ENCODE data around the gene RFX2. TPM values are rescaled to one million over a fixed set of nuclear protein-coding genes. Genes with fewer than 3 reads are reported as not detected.

The RFX2 gene
- total and polyA plus RNA-seq, 9 of the 15 experiments (the other 6 are each of a cell fraction or from before 2014, with no cell fraction given), result 3.6 to 18.7 (median 8.7) TPM

Other genes with a start within 250 kb of the RFX2 start
Only the 7 nearest of the 8 such genes appear.
- gene NDUFA11, start 206.7 kb downstream of the RFX2 start, total RNA-seq (2014; rRNA removed), result 367 and 490 TPM in 2 replicates
- 42.7 and 63.3 TPM in 2 replicates for gene NDUFA11, start 206.7 kb downstream of the RFX2 start, total RNA-seq (2014; rRNA removed; fragmentation: Illumina TruSeq; extraction: Trizol)
- gene NDUFA11, start 206.7 kb downstream of the RFX2 start, total RNA-seq (2015; rRNA removed; fragmentation: Illumina TruSeq; extraction: Trizol), result 268 and 274 TPM in 2 replicates
- gene NDUFA11, start 206.7 kb downstream of the RFX2 start, total RNA-seq (2021), result 335 and 348 TPM in 2 replicates
- 84.9 and 133 TPM in 2 replicates for gene NDUFA11, start 206.7 kb downstream of the RFX2 start, polyA plus RNA-seq (2011; rRNA removed)
- gene NDUFA11, start 206.7 kb downstream of the RFX2 start, polyA plus RNA-seq (2014; fragmentation: Illumina TruSeq; extraction: Trizol), result 307 and 475 TPM in 2 replicates
- gene NDUFA11, start 206.7 kb downstream of the RFX2 start, polyA plus RNA-seq (2014; fragmentation: Nextera tagmentation; extraction: Ambion mirVana), result 100 to 1,000 TPM; 212 to 249 TPM
- 321 and 486 TPM in 2 replicates for gene NDUFA11, start 206.7 kb downstream of the RFX2 start, polyA plus RNA-seq (2014; rRNA removed)
- gene VMAC, start 205.6 kb downstream of the RFX2 start, total RNA-seq (2014; rRNA removed), result 1.9 and 3.1 TPM in 2 replicates
- gene VMAC, start 205.6 kb downstream of the RFX2 start, total RNA-seq (2014; rRNA removed; fragmentation: Illumina TruSeq; extraction: Trizol), result 0.89 and 1.1 TPM in 2 replicates
- gene VMAC, start 205.6 kb downstream of the RFX2 start, total RNA-seq (2015; rRNA removed; fragmentation: Illumina TruSeq; extraction: Trizol), result 0.76 and 1.1 TPM in 2 replicates
- 2.1 and 2.3 TPM in 2 replicates for gene VMAC, start 205.6 kb downstream of the RFX2 start, total RNA-seq (2021)
- 1.0 and 1.9 TPM in 2 replicates for gene VMAC, start 205.6 kb downstream of the RFX2 start, polyA plus RNA-seq (2011; rRNA removed)
- gene VMAC, start 205.6 kb downstream of the RFX2 start, polyA plus RNA-seq (2014; fragmentation: Illumina TruSeq; extraction: Trizol), result 0.86 and 1.3 TPM in 2 replicates
- under 1 TPM; 0.03 to 0.06 TPM for gene VMAC, start 205.6 kb downstream of the RFX2 start, polyA plus RNA-seq (2014; fragmentation: Nextera tagmentation; extraction: Ambion mirVana)
- gene VMAC, start 205.6 kb downstream of the RFX2 start, polyA plus RNA-seq (2014; rRNA removed), result 1.9 and 3.4 TPM in 2 replicates
- 2.4 and 4.0 TPM in 2 replicates for gene CAPS, start 196.2 kb downstream of the RFX2 start, total RNA-seq (2014; rRNA removed)
- 0.61 and 0.62 TPM in 2 replicates for gene CAPS, start 196.2 kb downstream of the RFX2 start, total RNA-seq (2014; rRNA removed; fragmentation: Illumina TruSeq; extraction: Trizol)
- gene CAPS, start 196.2 kb downstream of the RFX2 start, total RNA-seq (2015; rRNA removed; fragmentation: Illumina TruSeq; extraction: Trizol), result 0.91 and 1.7 TPM in 2 replicates
- gene CAPS, start 196.2 kb downstream of the RFX2 start, total RNA-seq (2021), result 1.7 and 2.2 TPM in 2 replicates
- gene CAPS, start 196.2 kb downstream of the RFX2 start, polyA plus RNA-seq (2011; rRNA removed), result 1.0 and 2.4 TPM in 2 replicates
- 0.59 and 1.0 TPM in 2 replicates for gene CAPS, start 196.2 kb downstream of the RFX2 start, polyA plus RNA-seq (2014; fragmentation: Illumina TruSeq; extraction: Trizol)
- gene CAPS, start 196.2 kb downstream of the RFX2 start, polyA plus RNA-seq (2014; fragmentation: Nextera tagmentation; extraction: Ambion mirVana), result under 1 TPM; 0.15 TPM
- gene CAPS, start 196.2 kb downstream of the RFX2 start, polyA plus RNA-seq (2014; rRNA removed), result 2.7 and 3.1 TPM in 2 replicates
- gene RANBP3, start 132.4 kb downstream of the RFX2 start, total RNA-seq (2014; rRNA removed), result 63.2 and 82.2 TPM in 2 replicates
- 42.0 and 48.5 TPM in 2 replicates for gene RANBP3, start 132.4 kb downstream of the RFX2 start, total RNA-seq (2014; rRNA removed; fragmentation: Illumina TruSeq; extraction: Trizol)
- gene RANBP3, start 132.4 kb downstream of the RFX2 start, total RNA-seq (2015; rRNA removed; fragmentation: Illumina TruSeq; extraction: Trizol), result 54.4 and 66.7 TPM in 2 replicates
- gene RANBP3, start 132.4 kb downstream of the RFX2 start, total RNA-seq (2021), result 63.1 and 70.3 TPM in 2 replicates
- 46.6 and 57.6 TPM in 2 replicates for gene RANBP3, start 132.4 kb downstream of the RFX2 start, polyA plus RNA-seq (2011; rRNA removed)
- gene RANBP3, start 132.4 kb downstream of the RFX2 start, polyA plus RNA-seq (2014; fragmentation: Illumina TruSeq; extraction: Trizol), result 68.9 and 81.9 TPM in 2 replicates
- gene RANBP3, start 132.4 kb downstream of the RFX2 start, polyA plus RNA-seq (2014; fragmentation: Nextera tagmentation; extraction: Ambion mirVana), result 1 to 10 TPM in 1 of 2 experiments, under 1 TPM in 1; 0.90 to 1.8 TPM
- 84.7 and 95.1 TPM in 2 replicates for gene RANBP3, start 132.4 kb downstream of the RFX2 start, polyA plus RNA-seq (2014; rRNA removed)
- not detected in 2 replicates for gene ACSBG2, start 25.2 kb upstream of the RFX2 start, total RNA-seq (2014; rRNA removed)
- gene ACSBG2, start 25.2 kb upstream of the RFX2 start, total RNA-seq (2014; rRNA removed; fragmentation: Illumina TruSeq; extraction: Trizol), result 0.07 TPM in 1 of 2 replicates, not detected in the other
- 0.11 TPM in 1 of 2 replicates, not detected in the other for gene ACSBG2, start 25.2 kb upstream of the RFX2 start, total RNA-seq (2015; rRNA removed; fragmentation: Illumina TruSeq; extraction: Trizol)
- 0.11 TPM in 1 of 2 replicates, not detected in the other for gene ACSBG2, start 25.2 kb upstream of the RFX2 start, total RNA-seq (2021)
- gene ACSBG2, start 25.2 kb upstream of the RFX2 start, polyA plus RNA-seq (2011; rRNA removed), result not detected in 2 replicates
- gene ACSBG2, start 25.2 kb upstream of the RFX2 start, polyA plus RNA-seq (2014; fragmentation: Illumina TruSeq; extraction: Trizol), result not detected in 2 replicates
- gene ACSBG2, start 25.2 kb upstream of the RFX2 start, polyA plus RNA-seq (2014; fragmentation: Nextera tagmentation; extraction: Ambion mirVana), result under 1 TPM in 1 of 2 experiments, not detected in 1; 0.11 TPM
- 0.08 TPM in 1 of 2 replicates, not detected in the other for gene ACSBG2, start 25.2 kb upstream of the RFX2 start, polyA plus RNA-seq (2014; rRNA removed)
- gene MLLT1, start 169.5 kb upstream of the RFX2 start, total RNA-seq (2014; rRNA removed), result 15.4 and 20.0 TPM in 2 replicates
- gene MLLT1, start 169.5 kb upstream of the RFX2 start, total RNA-seq (2014; rRNA removed; fragmentation: Illumina TruSeq; extraction: Trizol), result 4.2 and 5.0 TPM in 2 replicates
- gene MLLT1, start 169.5 kb upstream of the RFX2 start, total RNA-seq (2015; rRNA removed; fragmentation: Illumina TruSeq; extraction: Trizol), result 16.1 and 16.7 TPM in 2 replicates
- gene MLLT1, start 169.5 kb upstream of the RFX2 start, total RNA-seq (2021), result 63.5 and 67.6 TPM in 2 replicates
- 9.4 and 16.8 TPM in 2 replicates for gene MLLT1, start 169.5 kb upstream of the RFX2 start, polyA plus RNA-seq (2011; rRNA removed)
- 20.0 and 33.6 TPM in 2 replicates for gene MLLT1, start 169.5 kb upstream of the RFX2 start, polyA plus RNA-seq (2014; fragmentation: Illumina TruSeq; extraction: Trizol)
- under 1 TPM; 0.23 to 0.35 TPM for gene MLLT1, start 169.5 kb upstream of the RFX2 start, polyA plus RNA-seq (2014; fragmentation: Nextera tagmentation; extraction: Ambion mirVana)
- 25.1 and 31.8 TPM in 2 replicates for gene MLLT1, start 169.5 kb upstream of the RFX2 start, polyA plus RNA-seq (2014; rRNA removed)
- not detected in 2 replicates for gene ACER1, start 223.1 kb upstream of the RFX2 start, total RNA-seq (2014; rRNA removed)
- gene ACER1, start 223.1 kb upstream of the RFX2 start, total RNA-seq (2014; rRNA removed; fragmentation: Illumina TruSeq; extraction: Trizol), result not detected in 2 replicates
- gene ACER1, start 223.1 kb upstream of the RFX2 start, total RNA-seq (2015; rRNA removed; fragmentation: Illumina TruSeq; extraction: Trizol), result not detected in 2 replicates
- not detected in 2 replicates for gene ACER1, start 223.1 kb upstream of the RFX2 start, total RNA-seq (2021)
- gene ACER1, start 223.1 kb upstream of the RFX2 start, polyA plus RNA-seq (2011; rRNA removed), result not detected in 2 replicates
- gene ACER1, start 223.1 kb upstream of the RFX2 start, polyA plus RNA-seq (2014; fragmentation: Illumina TruSeq; extraction: Trizol), result not detected in 2 replicates
- gene ACER1, start 223.1 kb upstream of the RFX2 start, polyA plus RNA-seq (2014; fragmentation: Nextera tagmentation; extraction: Ambion mirVana), result not detected
- gene ACER1, start 223.1 kb upstream of the RFX2 start, polyA plus RNA-seq (2014; rRNA removed), result not detected in 2 replicates